ENCODE data around the gene HSP90AA1.
"Not testable (repeated sequence)": the region's sequence is repeated elsewhere in the genome, so short reads cannot be mapped to it uniquely, and the experiment has no call there.

- TF ChIP-seq CTCF (conservative IDR thresholded peaks at IDR 0.05; ENCODE audit: low read depth, low read length); EZH2 (IDR thresholded peaks at IDR 0.05; ENCODE audit: low read length, unreplicated experiment): not testable (repeated sequence)
Observed at GRCh38 chr14:102084522-102084921, 2.3 kb downstream of the HSP90AA1 start.
